SK-N-SH (cell line): ENCODE results near the gene TSPAN12. TPM values are rescaled to one million over a fixed set of nuclear protein-coding genes. Genes with fewer than 3 reads are reported as not detected.
"Not testable (repeated sequence)": the region's sequence is repeated elsewhere in the genome, so short reads cannot be mapped to it uniquely, and the experiment has no call there.

Source experiments
- CTCF ChIA-PET: fragments of 300-600, 350-600 bp; formaldehyde crosslinking; extraction: SDS; loops from one replicate; lab custom pipeline; 2021; lab: Yijun Ruan, JAX
- POLR2A ChIA-PET: fragments of 350-600 bp; sonication (Branson Sonifier 250); formaldehyde crosslinking; extraction: SDS; loops from one replicate; lab custom pipeline; 2020; ENCODE audit warnings: antibody characterized with exemption, inconsistent platforms; lab: Yijun Ruan, JAX
- DNase-seq: peaks from one replicate; pipeline ENCODE4 v3.0.0; 2012
- H2AFZ ChIP-seq: fragments of 200-600 bp; sonication (generic); 2 replicates; pipeline ENCODE4 v1.8.1; 2016; ENCODE audit warnings: antibody characterized with exemption, mild to moderate bottlenecking, low read depth
- H3F3A ChIP-seq: fragments of 200-600 bp; sonication (generic); replicated peaks from 2 replicates; pipeline ENCODE3; 2016; ENCODE audit warnings: antibody characterized with exemption, mild to moderate bottlenecking; ENCODE audit not compliant: insufficient read depth
- H3K27ac ChIP-seq, 2 experiments: fragments of 200-500 bp in 1 of 2; fragments of 200-600 bp in 1 of 2; sonication (Bioruptor generic) in 1 of 2; sonication (generic), shearing (Covaris generic) in 1 of 2; 2 replicates each; pipeline versions ENCODE4 v1.5.1 to v1.6.1; 2014 to 2016; ENCODE audit warnings: low read depth in 2 of 2, inconsistent platforms in 1 of 2, low read length in 1 of 2, mild to moderate bottlenecking in 1 of 2, mixed read lengths in 1 of 2
- H3K27me3 ChIP-seq: fragments of 200-600 bp; sonication (generic), shearing (Covaris generic); 2 replicates; pipeline ENCODE4 v1.6.1; 2016; ENCODE audit warnings: mixed run types; ENCODE audit not compliant: insufficient read depth
- H3K36me3 ChIP-seq, 2 experiments: fragments of 200-500 bp in 1 of 2; fragments of 200-600 bp in 1 of 2; sonication (Bioruptor generic) in 1 of 2; sonication (generic) in 1 of 2; replicated peaks in 1 of 2; 2 replicates each; pipeline versions ENCODE3 to v1.5.1; 2014 to 2016; ENCODE audit warnings: low read length in 1 of 2, mild to moderate bottlenecking in 1 of 2; ENCODE audit not compliant: insufficient read depth in 2 of 2, control insufficient read depth in 1 of 2
- H3K4me1 ChIP-seq, 2 experiments: fragments of 200-500 bp in 1 of 2; fragments of 200-600 bp in 1 of 2; sonication (Bioruptor generic) in 1 of 2; sonication (generic), shearing (Covaris generic) in 1 of 2; 2 replicates each; pipeline versions ENCODE4 v1.5.1 to v1.6.1; 2014 to 2016; ENCODE audit warnings: low read depth in 1 of 2, low read length in 1 of 2, mixed run types in 1 of 2; ENCODE audit not compliant: insufficient read depth in 2 of 2, control insufficient read depth in 1 of 2
- H3K4me2 ChIP-seq: fragments of 200-600 bp; sonication (generic), shearing (Covaris generic); 2 replicates; pipeline ENCODE4 v1.6.1; 2017; ENCODE audit warnings: mixed run types
- H3K4me3 ChIP-seq, 2 experiments: fragments of 200-500 bp in 1 of 2; fragments of 200-600 bp in 1 of 2; sonication (Bioruptor generic) in 1 of 2; sonication (generic), shearing (Covaris generic) in 1 of 2; 2 replicates each; pipeline versions ENCODE4 v1.5.1 to v1.8.1; 2014 to 2016; ENCODE audit warnings: low read depth in 2 of 2, inconsistent platforms in 1 of 2, low read length in 1 of 2, mild to moderate bottlenecking in 1 of 2, mixed read lengths in 1 of 2, moderate library complexity in 1 of 2
- H3K79me2 ChIP-seq: fragments of 200-600 bp; sonication (generic); 2 replicates; pipeline ENCODE4 v1.8.1; 2017; ENCODE audit warnings: mild to moderate bottlenecking; ENCODE audit not compliant: insufficient read depth
- H3K9ac ChIP-seq: fragments of 200-600 bp; sonication (generic); 2 replicates; pipeline ENCODE4 v1.6.1; 2017; ENCODE audit warnings: mixed run types
- H3K9me2 ChIP-seq: fragments of 200-600 bp; sonication (generic); 2 replicates; pipeline ENCODE4 v1.6.1; 2017; ENCODE audit warnings: mixed run types
- H3K9me3 ChIP-seq: fragments of 200-600 bp; sonication (generic); 2 replicates; pipeline ENCODE4 v1.6.1; 2017; ENCODE audit warnings: mixed run types, mild to moderate bottlenecking, moderate library complexity
- H4K20me1 ChIP-seq: fragments of 200-600 bp; sonication (generic); 2 replicates; pipeline ENCODE4 v1.6.1; 2017; ENCODE audit warnings: mild to moderate bottlenecking, mixed run types; ENCODE audit not compliant: insufficient read depth
- ELF1 ChIP-seq: IDR thresholded peaks from 2 replicates; pipeline ENCODE4 v1.4.0; 2012
- EZH2phosphoT487 ChIP-seq: fragments of 200-600 bp; sonication (generic); IDR thresholded peaks from 2 replicates; pipeline ENCODE4 v1.6.1; 2017; ENCODE audit warnings: low read depth, mixed run types, mild to moderate bottlenecking, antibody characterized with exemption, moderate library complexity, borderline replicate concordance
- FOSL2 ChIP-seq: IDR thresholded peaks from 2 replicates; pipeline ENCODE4 v1.4.0; 2012; ENCODE audit warnings: low read depth, mild to moderate bottlenecking, moderate library complexity, borderline replicate concordance
- FOXJ3 ChIP-seq: sonication (generic); formaldehyde crosslinking; IDR thresholded peaks from 2 replicates; pipeline ENCODE4 v1.5.1; 2020; ENCODE audit warnings: mild to moderate bottlenecking, missing genetic modification reagents
- FOXM1 ChIP-seq: IDR thresholded peaks from 2 replicates; pipeline ENCODE4 v1.4.0; 2012; ENCODE audit warnings: low read depth, mild to moderate bottlenecking
- GABPA ChIP-seq: IDR thresholded peaks from 2 replicates; pipeline ENCODE4 v1.4.0; 2012; ENCODE audit warnings: low read depth, mild to moderate bottlenecking
- MEF2A ChIP-seq: IDR thresholded peaks from 2 replicates; pipeline ENCODE4 v1.4.0; 2012; ENCODE audit warnings: low read depth, borderline replicate concordance
- NFIC ChIP-seq: IDR thresholded peaks from 2 replicates; pipeline ENCODE4 v1.4.0; 2012; ENCODE audit warnings: borderline replicate concordance
- POLR2AphosphoS5 ChIP-seq: IDR thresholded peaks from 2 replicates; pipeline ENCODE4 v1.6.1; 2012; ENCODE audit warnings: low read depth, low read length
- RAD21 ChIP-seq: IDR thresholded peaks from 2 replicates; pipeline ENCODE4 v1.6.1; 2012; ENCODE audit warnings: mild to moderate bottlenecking, low read length
- RXRA ChIP-seq: IDR thresholded peaks from 2 replicates; pipeline ENCODE4 v1.4.0; 2012; ENCODE audit warnings: low read depth, mild to moderate bottlenecking, borderline replicate concordance
- SIN3A ChIP-seq: IDR thresholded peaks from 2 replicates; pipeline ENCODE4 v1.6.1; 2012; ENCODE audit warnings: low read depth, mild to moderate bottlenecking, low read length, moderate library complexity, borderline replicate concordance
- SMC3 ChIP-seq: IDR thresholded peaks from 2 replicates; pipeline ENCODE4 v1.6.1; 2012; ENCODE audit warnings: low read depth, low read length, improper control_type of control experiment
- TAF1 ChIP-seq: IDR thresholded peaks from 2 replicates; pipeline ENCODE4 v1.6.1; 2012; ENCODE audit warnings: low read depth, mild to moderate bottlenecking, low read length, moderate library complexity, borderline replicate concordance
- TCF12 ChIP-seq: IDR thresholded peaks from 2 replicates; pipeline ENCODE4 v1.4.0; 2012
- TEAD4 ChIP-seq: IDR thresholded peaks from 2 replicates; pipeline ENCODE4 v1.4.0; 2012; ENCODE audit warnings: mild to moderate bottlenecking, borderline replicate concordance; ENCODE audit not compliant: insufficient read depth
- YY1 ChIP-seq: IDR thresholded peaks from 2 replicates; pipeline ENCODE4 v1.4.0; 2012; ENCODE audit warnings: low read depth, mild to moderate bottlenecking
- WGBS: methylation state at CpG from one replicate; pipeline ENCODE4 v1.1.6; 2017; ENCODE audit warnings: low lambda C conversion rate; 5-methylcytosine and 5-hydroxymethylcytosine counted together
- polyA plus RNA-seq, 3 experiments: library from polyadenylated mRNA; depleted of rRNA; stranded (reverse); fragments of >200 nt; gene quantifications; 2 replicates each; pipeline ENCODE4 v1.2.3, GENCODE V29; 2012
- TF ChIP-seq, protein P1 (sequence below): IDR thresholded peaks from 2 replicates; pipeline ENCODE4; 2012
- TF ChIP-seq, protein P2 (sequence below): fragments of 200-600 bp; sonication (generic); IDR thresholded peaks from 2 replicates; pipeline ENCODE4 v1.6.1; 2017; ENCODE audit warnings: antibody characterized with exemption, mild to moderate bottlenecking, moderate library complexity
- TF ChIP-seq, protein P3 (sequence below): IDR thresholded peaks from 2 replicates; pipeline ENCODE4 v1.6.1; 2012; ENCODE audit warnings: mild to moderate bottlenecking, low read depth, low read length, moderate library complexity

TSPAN12 gene
- polyA plus RNA-seq, 1 of the 3 experiments (the other 2 are of a cell fraction) = not detected

DNA sequence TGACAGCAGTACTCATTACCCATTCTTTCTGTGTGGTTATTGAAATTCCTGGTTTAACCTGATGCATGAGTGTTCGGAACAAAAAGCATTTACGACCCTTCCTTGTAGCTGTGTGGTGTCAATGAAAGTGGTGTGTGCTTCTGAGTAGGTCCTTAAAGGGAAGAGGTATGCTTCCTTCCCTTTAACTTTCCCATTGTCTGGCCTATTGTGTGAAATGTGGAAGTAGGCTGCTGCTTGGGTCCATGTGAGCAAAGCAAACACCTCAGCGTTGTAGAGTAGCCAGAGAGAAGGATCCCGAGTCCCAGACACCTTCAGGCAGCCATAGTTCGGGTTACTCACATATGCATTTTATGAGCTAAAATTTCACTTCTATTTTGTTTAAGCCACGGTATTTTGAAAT, 74.7 kb downstream of the TSPAN12 start:
- CTCF ChIA-PET = interaction anchor here (0.5 to 3.2 kb wide), 6 partner anchors 9 to 568 kb away, joined by 3 to 14 read pairs (median 4); no protein-coding TSS in a partner anchor
- TF ChIP-seq, protein P1, sequence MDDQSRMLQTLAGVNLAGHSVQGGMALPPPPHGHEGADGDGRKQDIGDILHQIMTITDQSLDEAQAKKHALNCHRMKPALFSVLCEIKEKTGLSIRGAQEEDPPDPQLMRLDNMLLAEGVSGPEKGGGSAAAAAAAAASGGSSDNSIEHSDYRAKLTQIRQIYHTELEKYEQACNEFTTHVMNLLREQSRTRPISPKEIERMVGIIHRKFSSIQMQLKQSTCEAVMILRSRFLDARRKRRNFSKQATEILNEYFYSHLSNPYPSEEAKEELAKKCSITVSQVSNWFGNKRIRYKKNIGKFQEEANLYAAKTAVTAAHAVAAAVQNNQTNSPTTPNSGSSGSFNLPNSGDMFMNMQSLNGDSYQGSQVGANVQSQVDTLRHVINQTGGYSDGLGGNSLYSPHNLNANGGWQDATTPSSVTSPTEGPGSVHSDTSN = no peak
- no peak for TF ChIP-seq ELF1
- no peak for TF ChIP-seq FOSL2
- no peak for TF ChIP-seq RAD21
- no peak for TF ChIP-seq MEF2A
- no peak for TF ChIP-seq RXRA
- TF ChIP-seq, protein P2, sequence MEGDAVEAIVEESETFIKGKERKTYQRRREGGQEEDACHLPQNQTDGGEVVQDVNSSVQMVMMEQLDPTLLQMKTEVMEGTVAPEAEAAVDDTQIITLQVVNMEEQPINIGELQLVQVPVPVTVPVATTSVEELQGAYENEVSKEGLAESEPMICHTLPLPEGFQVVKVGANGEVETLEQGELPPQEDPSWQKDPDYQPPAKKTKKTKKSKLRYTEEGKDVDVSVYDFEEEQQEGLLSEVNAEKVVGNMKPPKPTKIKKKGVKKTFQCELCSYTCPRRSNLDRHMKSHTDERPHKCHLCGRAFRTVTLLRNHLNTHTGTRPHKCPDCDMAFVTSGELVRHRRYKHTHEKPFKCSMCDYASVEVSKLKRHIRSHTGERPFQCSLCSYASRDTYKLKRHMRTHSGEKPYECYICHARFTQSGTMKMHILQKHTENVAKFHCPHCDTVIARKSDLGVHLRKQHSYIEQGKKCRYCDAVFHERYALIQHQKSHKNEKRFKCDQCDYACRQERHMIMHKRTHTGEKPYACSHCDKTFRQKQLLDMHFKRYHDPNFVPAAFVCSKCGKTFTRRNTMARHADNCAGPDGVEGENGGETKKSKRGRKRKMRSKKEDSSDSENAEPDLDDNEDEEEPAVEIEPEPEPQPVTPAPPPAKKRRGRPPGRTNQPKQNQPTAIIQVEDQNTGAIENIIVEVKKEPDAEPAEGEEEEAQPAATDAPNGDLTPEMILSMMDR = no peak
- no peak for TF ChIP-seq TAF1
- no peak for TF ChIP-seq FOXJ3
- TF ChIP-seq, protein P3, sequence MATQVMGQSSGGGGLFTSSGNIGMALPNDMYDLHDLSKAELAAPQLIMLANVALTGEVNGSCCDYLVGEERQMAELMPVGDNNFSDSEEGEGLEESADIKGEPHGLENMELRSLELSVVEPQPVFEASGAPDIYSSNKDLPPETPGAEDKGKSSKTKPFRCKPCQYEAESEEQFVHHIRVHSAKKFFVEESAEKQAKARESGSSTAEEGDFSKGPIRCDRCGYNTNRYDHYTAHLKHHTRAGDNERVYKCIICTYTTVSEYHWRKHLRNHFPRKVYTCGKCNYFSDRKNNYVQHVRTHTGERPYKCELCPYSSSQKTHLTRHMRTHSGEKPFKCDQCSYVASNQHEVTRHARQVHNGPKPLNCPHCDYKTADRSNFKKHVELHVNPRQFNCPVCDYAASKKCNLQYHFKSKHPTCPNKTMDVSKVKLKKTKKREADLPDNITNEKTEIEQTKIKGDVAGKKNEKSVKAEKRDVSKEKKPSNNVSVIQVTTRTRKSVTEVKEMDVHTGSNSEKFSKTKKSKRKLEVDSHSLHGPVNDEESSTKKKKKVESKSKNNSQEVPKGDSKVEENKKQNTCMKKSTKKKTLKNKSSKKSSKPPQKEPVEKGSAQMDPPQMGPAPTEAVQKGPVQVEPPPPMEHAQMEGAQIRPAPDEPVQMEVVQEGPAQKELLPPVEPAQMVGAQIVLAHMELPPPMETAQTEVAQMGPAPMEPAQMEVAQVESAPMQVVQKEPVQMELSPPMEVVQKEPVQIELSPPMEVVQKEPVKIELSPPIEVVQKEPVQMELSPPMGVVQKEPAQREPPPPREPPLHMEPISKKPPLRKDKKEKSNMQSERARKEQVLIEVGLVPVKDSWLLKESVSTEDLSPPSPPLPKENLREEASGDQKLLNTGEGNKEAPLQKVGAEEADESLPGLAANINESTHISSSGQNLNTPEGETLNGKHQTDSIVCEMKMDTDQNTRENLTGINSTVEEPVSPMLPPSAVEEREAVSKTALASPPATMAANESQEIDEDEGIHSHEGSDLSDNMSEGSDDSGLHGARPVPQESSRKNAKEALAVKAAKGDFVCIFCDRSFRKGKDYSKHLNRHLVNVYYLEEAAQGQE = no peak
- TF ChIP-seq YY1 = no peak
- TF ChIP-seq SMC3 = no peak
- TF ChIP-seq GABPA = no peak
- TF ChIP-seq NFIC = no peak
- TF ChIP-seq TEAD4 = no peak
- no peak for TF ChIP-seq SIN3A
- no peak for TF ChIP-seq POLR2AphosphoS5
- no peak for TF ChIP-seq TCF12
- TF ChIP-seq EZH2phosphoT487 = no peak
- TF ChIP-seq FOXM1 = no peak
- TF ChIP-seq, all 33 proteins: peak for 0
- POLR2A ChIA-PET = no interaction called here

DNA sequence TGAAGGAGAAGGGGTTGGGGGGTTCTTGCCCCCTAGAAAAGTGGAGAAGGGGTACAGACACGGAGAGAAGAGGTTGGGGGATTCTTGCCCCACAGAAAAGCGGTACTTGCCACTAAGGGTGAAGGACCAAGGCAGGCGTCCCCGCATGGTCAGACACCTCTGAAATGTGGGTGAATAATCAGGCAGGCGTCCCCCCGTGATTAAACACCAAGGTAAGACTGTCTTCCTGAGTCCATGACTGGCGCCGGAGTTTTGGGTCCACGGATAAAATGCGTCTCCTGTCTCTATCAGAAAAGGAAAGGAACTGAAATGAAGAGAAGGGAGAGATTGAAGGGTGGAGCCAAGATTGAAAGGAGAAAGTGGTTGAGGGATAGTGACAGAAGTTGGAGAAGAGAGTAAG, 76.0 kb downstream of the TSPAN12 start:
- H4K20me1 ChIP-seq, H3K79me2 ChIP-seq, H3K36me3 ChIP-seq, H3K4me3 ChIP-seq, H3K9me2 ChIP-seq, H2AFZ ChIP-seq, DNase-seq, CTCF ChIA-PET, POLR2A ChIA-PET, H3K9ac ChIP-seq, H3F3A ChIP-seq, H3K4me2 ChIP-seq, H3K4me1 ChIP-seq, H3K27ac ChIP-seq, H3K9me3 ChIP-seq: not testable (repeated sequence)
- peaks cover 22% of the 10 kb centered on the region; the same call in 1 of the 2 replicates for H3K27me3 ChIP-seq
- 30% methylated on average over 10 of the region's 10 CpGs for WGBS

More for the DNA sequence above, 74.7 kb downstream of the TSPAN12 start:
- Histone ChIP-seq H4K20me1 (no peaks in the 10 kb centered on the region), H3K79me2 (no peaks in the 10 kb centered on the region), H3K4me2 (no peak overlapping the region), H3F3A (no peaks in the 10 kb centered on the region), H3K36me3 (no peaks in the 10 kb centered on the region), H2AFZ (no peak overlapping the region), H3K4me3 (no peak overlapping the region), H3K4me1 (no peaks in the 10 kb centered on the region), H3K9me2 (no peaks in the 10 kb centered on the region), H3K9me3 (no peaks in the 10 kb centered on the region), H3K27me3 (peaks cover 22% of the 10 kb centered on the region; the same call in 1 of the 2 replicates), H3K9ac (no peak overlapping the region), H3K27ac (no peak overlapping the region)
- DNase-seq = no peak
- WGBS = 40% methylated on average over 6 of the region's 6 CpGs
